CMK (cell line): ENCODE measurements around the gene ZNF280B.
A peak's percentile ranks its signal among the peaks of the same experiment; 100 is the strongest.
"Not testable (repeated sequence)": the region's sequence is repeated elsewhere in the genome, so short reads cannot be mapped to it uniquely, and the experiment has no call there.

Experiments used
- DNase-seq: peaks from one replicate; pipeline ENCODE4 v3.0.0-alpha.2; 2010; ENCODE audit warnings: low read depth

ZNF280B gene

DNA sequence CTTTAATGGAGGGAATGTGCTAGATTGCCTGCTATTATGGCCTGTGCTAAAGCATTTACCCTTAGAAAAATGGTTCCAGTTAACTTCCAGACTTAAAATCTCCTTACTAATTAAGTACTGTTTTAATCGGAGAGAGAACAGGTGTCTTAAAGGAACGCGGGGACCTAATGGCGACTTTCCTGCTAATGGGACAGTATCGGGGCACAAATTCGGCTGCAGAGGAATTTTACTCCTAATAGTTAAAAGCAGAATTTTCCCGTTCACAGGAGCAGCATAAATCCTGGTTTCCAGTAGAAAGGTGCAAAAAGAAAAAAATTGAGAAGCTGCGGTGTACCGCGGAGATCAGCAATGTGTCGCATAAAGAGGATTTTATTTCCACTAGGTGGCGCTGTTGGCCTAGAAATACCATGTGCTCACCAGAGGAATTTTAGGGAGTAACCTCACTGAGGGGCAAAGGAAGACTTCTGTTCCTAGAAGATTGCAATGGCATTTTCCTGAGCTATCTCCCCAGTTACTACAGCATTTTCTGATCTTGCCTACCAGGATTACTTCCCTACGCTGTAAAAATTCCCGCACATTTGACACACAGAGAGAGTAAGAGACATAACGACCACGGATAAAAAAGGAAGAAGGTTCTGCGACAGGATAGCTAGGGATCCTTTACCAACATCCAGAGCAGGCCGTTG is 44.5 kb downstream of the ZNF280B start:
- DNase-seq, result peak; percentile 57

DNA sequence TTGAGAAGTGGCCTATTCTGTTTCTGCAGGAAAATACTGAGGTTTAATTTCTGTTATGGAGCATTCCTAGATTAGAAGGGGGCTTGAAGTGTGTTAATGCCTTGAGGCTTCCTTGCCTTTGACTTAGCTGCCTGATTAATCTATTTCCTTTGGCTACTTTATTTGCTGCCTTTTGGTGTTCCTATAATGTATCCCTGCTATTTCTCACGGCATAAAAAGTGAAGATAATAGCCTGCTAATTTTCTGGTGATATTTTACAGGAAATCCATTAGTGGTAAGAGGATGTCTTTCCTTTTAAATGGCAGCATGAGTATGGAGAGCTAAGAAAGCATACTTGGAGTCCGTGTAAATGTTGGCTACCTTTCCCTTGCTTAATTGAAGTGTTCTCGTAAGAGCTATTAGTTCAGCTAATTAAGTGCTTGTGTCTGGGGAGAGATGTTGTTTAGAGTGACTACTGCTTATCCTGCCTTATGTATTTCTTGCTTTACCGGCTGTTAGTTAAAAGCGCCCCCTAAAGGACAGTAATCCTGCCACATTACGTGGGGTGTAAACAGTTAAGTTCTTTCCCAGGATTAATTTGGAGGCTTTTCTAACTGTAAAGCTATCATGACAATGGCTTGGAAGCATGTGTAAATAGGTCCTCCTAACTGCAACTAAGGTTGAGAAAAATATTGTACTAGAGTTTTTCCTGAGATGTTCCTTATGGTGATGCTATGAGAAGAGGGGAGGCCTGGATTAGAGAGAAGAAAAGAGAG is 45.6 kb downstream of the ZNF280B start:
- no peak for DNase-seq

- no peak for DNase-seq
Measured at GRCh38 chr22:22461583-22461982, 47.0 kb downstream of the ZNF280B start.

DNA sequence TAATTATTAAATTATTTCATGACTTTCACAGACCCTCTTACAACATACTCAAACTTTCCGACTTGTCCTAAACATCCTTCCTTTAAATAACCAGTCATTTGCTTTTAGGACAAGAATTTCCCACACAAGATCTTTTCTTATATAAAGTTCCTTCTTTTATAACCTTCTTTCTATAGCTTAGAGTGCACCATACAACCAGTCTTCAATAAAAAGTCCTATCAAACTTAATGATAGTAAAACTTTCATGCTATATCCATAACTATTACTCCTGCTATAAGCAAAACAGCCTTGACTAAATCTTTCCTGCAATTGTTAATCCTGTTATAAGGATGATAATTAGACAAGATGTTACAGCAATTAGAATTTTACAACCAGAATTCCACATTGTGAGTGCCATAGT is 47.4 kb downstream of the ZNF280B start:
- DNase-seq, result no peak

DNA sequence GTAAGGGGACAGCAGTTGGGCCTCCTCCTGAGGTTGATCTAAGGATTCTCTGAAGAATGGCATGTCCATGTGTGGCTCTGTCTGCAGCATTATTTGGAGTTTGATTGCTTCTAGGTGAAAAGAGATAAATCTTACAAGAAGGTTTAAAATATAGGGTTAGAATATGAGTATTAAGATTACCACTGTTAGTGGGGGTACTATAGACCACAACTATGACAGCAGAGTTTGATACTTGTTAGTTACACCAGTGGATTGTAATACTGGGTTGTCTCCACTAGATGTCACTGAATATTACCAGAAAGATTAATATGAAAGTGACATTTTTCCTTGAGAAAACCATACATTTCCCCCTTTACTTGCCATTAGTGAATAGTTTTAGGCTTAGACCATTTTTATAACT is 47.9 kb downstream of the ZNF280B start:
- DNase-seq, result no peak

GRCh38 chr22:22460060-22460459 is 48.5 kb downstream of the ZNF280B start:
- no peak for DNase-seq

DNA sequence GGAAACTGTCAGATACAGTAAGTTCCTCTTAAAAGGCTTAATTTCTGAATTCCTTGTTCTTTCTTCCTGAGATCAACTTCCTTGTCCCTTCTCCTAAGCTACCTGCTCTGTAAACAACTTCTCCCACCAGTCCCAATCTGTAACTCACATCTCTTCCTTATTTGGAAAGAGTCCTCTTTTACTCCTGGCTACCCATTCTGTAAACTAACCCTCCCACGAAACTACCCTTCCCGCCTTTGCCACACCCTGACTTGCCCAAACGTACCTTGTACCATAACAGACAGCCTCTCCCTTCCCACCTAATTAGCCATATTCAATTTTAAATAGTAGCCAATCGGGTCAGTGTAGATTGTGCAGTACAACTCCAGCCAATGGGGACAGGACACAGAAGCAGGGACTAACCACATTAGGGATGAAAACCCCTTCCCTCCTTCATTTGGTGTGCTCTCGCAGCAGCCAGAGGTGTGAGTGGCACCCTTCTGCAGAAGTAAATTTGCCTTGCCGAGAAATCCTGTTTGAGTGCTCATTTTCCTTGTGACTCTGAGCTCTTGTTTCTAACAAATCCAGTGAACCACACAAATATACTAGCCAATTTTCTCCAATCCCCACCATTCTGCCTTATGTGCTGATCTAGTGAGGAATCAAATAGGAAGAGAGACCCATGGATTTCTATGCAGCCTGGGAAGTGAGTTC is 49.5 kb downstream of the ZNF280B start:
- DNase-seq, result no peak

DNA sequence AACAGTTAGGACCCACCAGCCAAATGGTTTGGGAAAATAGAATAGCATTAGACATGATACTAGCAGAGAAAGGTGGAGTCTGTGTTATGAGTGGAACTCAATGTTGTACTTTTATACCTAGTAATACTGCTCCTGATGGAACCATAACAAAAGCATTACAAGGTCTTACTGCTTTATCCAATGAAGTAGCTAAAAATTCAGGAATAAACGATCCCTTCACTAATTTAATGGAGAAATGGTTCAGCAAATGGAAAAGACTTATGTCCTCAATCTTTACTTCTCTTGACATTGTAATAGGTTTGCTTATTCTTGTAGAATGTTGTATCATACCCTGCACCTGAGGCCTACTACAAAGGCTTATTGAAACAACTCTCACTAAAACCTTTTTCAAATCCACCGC is 50.2 kb downstream of the ZNF280B start:
- no peak for DNase-seq

GRCh38 chr22:22454997-22455396 is 53.5 kb downstream of the ZNF280B start:
- DNase-seq, result no peak

GRCh38 chr22:22452996-22453686 is 55.4 kb downstream of the ZNF280B start:
- DNase-seq, result no peak

GRCh38 chr22:22452211-22452610 is 56.3 kb downstream of the ZNF280B start:
- DNase-seq, result no peak

- no peak for DNase-seq
Measured at GRCh38 chr22:22450343-22450839, 58.2 kb downstream of the ZNF280B start.

- no peak for DNase-seq
Measured at GRCh38 chr22:22449819-22450218, 58.7 kb downstream of the ZNF280B start.

DNA sequence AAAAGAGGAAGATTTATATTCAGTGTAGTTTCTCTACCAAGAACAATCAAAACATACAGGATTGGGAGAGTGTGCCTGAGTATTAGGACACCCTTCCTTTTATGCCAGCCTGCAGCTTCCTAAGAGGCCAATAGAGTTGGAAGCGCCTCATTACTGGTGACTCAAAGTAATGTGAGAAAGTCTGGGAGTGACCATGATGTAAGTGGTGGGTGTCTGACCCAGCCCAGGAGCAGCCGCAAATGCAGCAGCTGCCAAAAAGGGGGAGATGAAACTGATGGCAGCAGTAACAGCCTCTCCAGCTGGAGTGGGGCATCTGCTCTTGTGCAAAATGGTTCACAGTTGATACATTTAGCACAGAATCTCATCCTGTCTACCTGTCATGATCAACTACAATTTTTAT is 62.0 kb downstream of the ZNF280B start:
- no peak for DNase-seq

DNA sequence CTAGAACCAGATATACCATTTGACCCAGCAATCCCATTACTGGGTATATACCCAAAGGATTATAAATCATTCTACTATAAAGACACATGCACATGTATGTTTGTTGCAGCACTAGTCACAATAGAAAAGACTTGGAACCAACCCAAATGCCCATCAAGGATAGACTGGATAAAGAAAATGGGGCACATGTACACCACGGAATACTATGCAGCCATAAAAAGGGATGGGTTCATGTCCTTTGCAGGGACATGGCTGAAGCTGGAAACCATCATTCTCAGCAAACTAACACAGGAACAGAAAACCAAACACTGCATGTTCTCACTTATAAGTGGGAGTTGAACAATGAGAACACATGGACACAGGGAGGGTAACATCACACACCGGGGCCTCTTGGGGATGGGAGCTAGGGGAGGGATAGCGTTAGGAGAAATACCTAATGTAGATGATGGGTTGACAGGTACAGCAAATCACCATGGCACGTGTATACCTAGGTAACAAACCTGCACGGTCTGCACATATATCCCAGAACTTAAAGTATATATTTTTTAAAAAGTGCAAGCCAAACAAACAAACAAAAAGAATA is 64.4 kb downstream of the ZNF280B start:
- DNase-seq, result not testable (repeated sequence)

DNA sequence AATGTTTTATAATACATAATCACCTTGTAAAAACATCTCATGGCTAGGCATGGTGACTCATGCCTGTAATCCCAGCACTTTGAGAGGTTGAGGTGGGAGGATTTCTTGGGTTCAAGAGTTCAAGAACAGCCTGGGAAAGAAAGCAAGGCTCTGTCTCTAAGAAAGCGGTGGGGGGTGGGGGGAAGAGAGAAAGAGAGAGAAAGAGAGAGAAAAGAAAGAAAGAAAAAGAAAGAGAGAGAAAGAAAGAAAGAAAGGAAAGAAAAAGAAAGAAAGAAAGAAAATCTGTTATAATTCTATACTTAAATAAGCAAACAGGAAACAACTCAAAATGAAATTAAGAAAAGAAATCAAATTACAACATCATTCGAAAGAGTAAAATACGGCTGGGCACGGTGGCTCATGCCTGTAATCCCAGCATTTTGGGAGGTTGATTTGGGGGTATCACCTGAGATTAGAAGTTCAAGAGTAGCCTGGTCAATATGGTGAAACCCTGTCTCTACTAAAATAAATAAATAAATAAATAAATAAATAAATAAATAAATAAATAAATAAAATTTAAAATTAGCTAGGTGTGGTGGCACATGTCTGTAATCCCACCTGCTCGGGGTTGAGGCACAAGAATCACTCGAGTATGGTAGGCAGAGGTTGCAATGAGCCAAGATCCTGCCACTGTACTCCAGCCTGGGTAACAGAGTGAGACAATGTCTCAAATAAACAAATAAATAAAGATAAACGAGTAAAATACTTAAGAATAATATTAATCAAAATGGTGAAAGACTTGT is 65.4 kb downstream of the ZNF280B start:
- DNase-seq, result no peak

DNA sequence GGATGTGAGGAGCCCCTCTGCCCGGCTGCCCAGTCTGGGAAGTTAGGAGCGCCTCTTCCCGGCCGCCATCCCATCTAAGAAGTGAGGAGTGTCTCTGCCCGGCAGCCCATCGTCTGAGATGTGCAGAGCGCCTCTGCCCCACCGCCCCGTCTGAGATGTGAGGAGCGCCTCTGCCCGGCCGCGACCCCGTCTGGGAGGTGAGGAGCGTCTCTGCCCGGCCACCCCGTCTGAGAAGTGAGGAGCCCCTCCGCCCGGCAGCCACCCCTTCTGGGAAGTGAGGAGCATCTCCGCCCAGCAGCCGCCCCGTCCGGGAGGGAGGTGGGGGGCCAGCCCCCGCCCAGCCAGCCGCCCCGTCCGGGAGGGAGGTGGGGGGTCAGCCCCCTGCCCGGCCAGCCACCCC is 66.9 kb downstream of the ZNF280B start:
- DNase-seq, result not testable (repeated sequence)

DNA sequence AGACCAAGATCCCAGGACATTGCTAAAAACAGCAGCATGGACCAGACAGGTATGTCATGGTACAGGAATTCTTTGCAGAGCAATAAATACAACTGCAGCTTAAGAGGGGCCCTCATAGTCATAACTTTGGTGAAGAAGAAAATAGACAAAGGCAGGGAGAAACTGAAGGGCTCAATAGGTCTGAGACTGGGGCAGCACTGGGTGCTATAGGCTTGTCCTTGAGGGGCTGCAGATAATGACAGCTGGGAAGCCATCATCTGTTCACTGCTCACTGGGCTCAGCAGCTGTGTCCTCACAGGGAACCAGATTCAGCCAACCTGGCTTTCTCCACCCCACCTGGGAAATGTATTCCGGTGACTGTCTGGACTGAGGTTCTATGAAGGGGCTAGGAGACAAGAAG is 68.4 kb downstream of the ZNF280B start:
- DNase-seq, result no peak
